ENCODE measurements around the gene ATP2A3.
"Not testable (repeated sequence)": the region's sequence is repeated elsewhere in the genome, so short reads cannot be mapped to it uniquely, and the experiment has no call there.

ATP2A3 gene

GRCh38 chr17:3956327-3956957 lies 7.8 kb downstream of the ATP2A3 start:
- no peak for DNase-seq (ENCODE audit: low read depth in 2 of 2)

DNA sequence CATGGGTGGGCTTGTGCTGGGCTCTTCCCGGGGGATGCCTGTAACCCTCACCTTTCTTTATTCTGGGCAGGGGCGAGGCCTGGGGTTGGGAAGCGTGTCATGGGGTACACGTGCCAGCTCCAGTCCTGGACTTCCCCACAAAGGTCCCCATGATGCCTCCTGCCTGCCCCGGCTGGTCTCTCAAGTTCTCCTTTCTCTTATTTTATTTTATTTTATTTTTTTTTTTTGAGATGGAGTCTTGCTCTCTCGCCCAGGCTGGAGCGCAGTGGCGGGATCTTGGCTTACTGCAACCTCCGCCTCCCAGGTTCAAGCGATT lies 8.6 kb downstream of the ATP2A3 start:
- DNase-seq (ENCODE audit: low read depth in 2 of 2), result no peak

- DNase-seq (ENCODE audit: low read depth in 2 of 2), result no peak
Measured at GRCh38 chr17:3954976-3955672, 9.1 kb downstream of the ATP2A3 start.

GRCh38 chr17:3954086-3954485 lies 10.2 kb downstream of the ATP2A3 start:
- no peak for DNase-seq (ENCODE audit: low read depth in 2 of 2)

GRCh38 chr17:3953542-3953941 lies 10.7 kb downstream of the ATP2A3 start:
- no peak for DNase-seq (ENCODE audit: low read depth in 2 of 2)

DNA sequence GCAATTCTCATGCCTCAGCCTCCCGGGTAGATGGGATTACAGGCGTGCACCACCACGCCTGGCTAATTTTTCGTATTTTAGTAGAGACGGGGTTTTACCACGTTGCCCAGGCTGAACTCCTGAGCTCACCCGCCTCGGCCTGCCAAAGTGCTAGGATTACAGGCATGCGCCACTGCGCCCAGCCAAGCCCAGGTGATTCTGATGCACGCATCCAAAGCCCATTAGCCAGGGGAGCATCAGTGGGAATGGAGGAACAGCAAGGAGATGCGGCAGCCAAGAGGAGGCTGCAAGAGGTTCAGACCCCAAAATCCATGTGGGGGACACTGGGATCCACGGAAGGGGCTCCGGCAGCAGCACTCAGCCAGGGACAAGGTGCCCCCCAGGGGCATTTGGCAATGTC lies 12.1 kb downstream of the ATP2A3 start:
- DNase-seq (ENCODE audit: low read depth in 2 of 2), result no peak

- no peak for DNase-seq (ENCODE audit: low read depth in 2 of 2)
Measured at GRCh38 chr17:3951420-3951819, 12.8 kb downstream of the ATP2A3 start.

DNA sequence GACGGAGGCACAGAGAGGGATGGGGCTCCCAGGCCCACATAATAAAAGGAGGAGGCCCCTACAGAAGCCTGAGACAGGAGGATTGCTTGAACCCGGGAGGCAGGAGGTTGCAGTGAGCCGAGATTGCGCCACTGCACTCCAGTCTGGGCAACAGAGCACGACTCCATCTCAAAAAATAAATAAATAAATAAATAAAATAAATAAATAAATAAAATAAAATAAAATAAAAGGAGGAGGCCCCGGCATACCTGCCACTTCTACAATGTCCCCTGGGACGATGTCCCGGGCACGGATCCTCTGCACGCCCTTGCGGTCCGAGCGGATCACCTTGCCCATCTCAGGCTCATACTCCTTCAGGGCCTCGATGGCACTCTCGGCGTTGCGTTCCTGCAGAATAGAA lies 13.2 kb downstream of the ATP2A3 start:
- no peak for DNase-seq (ENCODE audit: low read depth in 2 of 2)

DNA sequence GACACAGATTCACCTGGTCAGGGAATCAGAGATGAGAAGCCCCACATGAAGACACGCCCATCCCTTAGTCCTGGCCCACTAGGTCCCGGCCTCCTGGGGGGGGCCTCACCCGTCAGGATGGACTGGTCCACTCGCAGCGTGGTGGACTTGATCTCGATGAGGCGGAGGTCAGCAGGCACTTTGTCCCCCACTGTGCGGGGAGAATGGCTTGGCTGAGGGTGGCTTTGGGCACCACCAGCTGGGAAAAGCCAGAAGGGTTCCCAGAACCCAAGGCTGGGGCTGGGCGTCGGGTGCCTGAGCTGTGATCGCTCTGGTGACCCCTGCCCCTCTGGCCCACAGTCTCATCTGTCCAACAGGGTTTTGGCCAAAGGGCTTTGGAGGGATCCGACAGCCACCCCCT lies 13.7 kb downstream of the ATP2A3 start:
- DNase-seq (ENCODE audit: low read depth in 2 of 2), result no peak

DNA sequence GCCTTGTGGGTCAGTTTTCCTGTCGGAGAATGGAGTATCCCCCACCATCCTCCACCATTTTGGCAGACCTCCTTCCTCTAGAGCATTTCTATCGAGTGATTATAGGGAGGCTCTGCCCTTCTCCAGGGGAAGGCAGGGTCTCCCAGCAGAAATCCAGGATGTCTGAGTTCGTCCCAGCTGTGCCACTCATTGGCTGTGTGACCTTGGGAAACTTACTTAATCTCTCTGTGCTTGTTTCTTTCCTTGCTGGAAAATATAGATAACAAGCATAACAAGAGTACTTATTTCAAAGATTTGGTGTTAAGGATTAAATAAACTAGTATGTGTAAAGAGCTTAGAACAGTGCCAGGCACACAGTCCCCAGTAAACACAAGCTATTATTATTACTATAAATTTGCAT lies 14.8 kb downstream of the ATP2A3 start:
- no peak for DNase-seq (ENCODE audit: low read depth in 2 of 2)

GRCh38 chr17:3948551-3948950 lies 15.7 kb downstream of the ATP2A3 start:
- DNase-seq (ENCODE audit: low read depth in 2 of 2), result not testable (repeated sequence)

DNA sequence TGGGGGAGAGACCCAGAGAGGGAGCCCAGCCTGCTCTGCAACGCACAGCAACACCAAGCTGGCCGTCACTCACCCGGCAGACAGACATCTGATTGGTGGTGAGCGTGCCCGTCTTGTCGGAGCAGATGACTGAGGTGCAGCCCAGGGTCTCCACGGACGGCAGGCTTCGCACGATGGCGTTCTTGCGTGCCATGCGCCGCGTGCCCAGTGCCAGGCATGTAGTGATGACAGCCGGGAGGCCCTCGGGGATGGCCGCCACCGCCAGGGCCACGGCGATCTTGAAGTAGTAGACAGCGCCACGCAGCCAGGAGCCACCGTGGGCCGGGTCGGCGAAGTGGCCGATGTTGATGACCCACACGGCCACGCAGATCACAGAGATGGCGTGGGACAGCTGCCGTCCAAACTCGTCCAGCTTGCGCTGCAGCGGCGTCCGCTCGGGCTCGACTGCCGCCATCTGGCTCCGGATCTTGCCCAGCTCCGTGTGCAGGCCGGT lies 16.9 kb downstream of the ATP2A3 start:
- no peak for DNase-seq (ENCODE audit: low read depth in 2 of 2)

DNA sequence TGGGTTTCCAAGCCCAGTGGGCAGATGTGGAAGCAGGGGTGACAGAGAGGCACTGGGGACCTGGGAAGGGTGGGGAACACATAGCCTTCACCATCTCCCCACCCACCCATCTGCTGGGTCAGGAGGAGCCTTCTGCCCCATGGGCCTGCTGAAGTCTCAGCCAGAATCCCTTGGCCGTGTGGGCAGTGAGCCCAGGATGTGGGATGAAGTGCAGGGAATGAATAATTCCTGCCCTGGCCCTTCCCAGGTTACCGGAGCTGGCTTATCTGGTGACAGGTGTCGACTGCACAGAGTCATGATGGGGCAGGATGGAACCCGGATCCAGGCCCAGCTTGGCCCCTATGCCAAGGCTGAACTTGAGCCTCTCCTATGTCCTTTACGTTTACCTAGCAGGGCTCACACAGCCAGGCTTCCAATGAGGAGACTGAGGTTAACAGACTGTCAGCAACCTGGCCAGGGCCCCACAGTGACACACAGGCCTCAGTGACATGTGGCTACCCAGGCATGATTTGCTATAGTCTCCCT lies 17.5 kb downstream of the ATP2A3 start:
- DNase-seq (ENCODE audit: low read depth in 2 of 2), result no peak

DNA sequence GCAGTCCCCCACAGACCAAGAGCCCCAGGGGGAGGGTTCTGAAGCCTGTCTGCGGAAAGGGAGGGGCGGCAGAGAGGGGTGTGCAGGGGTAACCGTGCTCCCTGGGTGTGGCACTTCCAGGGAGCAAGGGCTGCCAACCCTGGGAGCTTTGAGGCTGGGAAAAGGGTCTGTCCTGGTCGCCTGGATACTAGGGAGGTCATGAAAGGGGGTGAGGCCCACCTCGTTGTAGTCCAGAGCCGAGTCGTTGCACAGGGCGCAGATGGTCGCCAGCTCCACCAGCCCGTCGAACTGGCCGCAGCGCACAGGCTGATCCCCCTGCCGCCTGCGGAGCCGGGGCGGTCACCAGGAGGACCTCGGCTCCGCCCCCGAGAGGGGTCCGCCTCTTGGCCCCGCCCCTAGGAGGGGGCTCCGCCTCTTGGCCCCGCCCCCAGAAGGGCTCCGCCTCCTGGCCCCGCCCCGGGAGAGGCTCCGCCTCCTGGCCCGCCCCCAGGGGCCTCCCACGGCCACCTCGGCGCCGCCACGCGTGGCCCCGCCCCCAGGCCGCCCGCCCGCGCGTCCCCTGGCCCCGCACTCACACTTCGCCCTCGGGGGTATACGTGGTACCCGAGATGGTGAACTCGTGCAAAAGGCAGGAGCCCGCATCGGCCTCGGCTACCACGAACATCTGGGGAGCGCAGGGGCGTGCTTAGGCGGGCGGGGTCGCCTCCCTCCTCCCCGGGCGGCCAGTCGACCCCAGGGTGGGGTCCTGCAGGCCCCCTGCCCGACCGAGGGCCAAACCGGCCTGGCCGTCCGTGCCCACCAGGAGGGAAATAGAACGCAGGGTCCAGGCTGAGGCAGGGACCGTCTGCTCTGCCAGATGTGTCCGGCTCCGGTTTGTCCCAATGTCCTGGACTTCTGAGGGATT lies 19.5 kb downstream of the ATP2A3 start:
- DNase-seq (ENCODE audit: low read depth in 2 of 2), result peak in 1 of 2 donors; percentile 46

DNA sequence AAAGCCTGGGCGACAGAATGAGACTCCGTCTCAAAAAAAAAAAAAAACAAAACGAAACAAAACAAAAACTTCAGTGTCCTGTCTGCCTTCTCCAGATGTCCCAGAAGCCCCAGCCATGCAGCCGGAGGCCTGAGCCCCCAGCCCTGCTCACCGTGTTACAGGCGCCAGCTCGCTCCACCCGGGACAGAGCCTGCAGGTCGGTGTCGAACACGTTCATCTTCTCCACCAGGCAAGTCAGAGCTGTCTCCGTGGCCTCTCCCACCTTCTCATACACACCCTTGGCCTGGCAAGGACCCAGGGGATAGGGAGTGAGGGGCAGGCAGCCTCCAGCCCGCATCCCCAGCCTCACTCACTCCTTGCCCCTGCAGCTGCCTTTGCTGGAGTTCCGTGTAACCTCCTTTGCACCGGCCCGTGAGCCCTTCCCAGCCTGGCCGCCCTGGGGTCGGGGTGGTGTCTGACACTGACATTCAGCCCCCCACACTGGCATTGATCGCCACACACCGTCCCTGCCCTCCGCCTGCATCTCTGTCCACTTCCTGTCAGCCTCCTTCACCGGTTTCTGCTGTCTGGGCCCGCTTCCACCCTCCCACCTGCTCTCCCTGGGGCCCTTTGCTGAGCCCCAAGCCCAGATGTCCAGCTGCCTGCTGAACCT lies 20.9 kb downstream of the ATP2A3 start:
- DNase-seq (ENCODE audit: low read depth in 2 of 2), result no peak

GRCh38 chr17:3940965-3941698 lies 23.1 kb downstream of the ATP2A3 start:
- no peak for DNase-seq (ENCODE audit: low read depth in 2 of 2)

GRCh38 chr17:3937359-3937758 lies 26.9 kb downstream of the ATP2A3 start:
- DNase-seq (ENCODE audit: low read depth in 2 of 2), result no peak

DNA sequence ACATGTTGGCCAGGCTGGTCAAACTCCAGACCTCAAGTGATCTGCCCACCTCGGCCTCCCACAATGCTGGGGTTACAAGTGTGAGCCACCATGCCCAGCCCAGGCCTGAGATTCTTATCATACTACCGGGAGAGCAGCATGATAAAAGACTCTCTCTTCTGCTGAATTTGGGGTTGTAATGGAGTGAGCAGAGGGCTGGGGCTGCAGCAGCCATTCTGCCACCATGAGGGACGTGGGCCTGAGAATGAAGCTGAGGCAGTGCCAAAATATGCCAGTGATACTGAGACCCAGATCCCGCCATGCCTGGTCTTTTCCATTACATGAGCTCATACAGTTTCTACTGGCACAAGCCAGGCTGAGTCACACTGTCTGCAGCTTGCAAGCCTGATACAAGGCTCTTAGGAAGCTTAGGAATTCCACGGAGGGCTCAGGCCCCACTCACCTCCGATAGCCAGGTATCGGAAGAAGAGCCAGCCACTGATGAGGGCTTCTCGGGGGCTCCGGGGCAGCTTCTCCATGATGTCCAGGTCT lies 28.3 kb downstream of the ATP2A3 start:
- no peak for DNase-seq (ENCODE audit: low read depth in 2 of 2)

- no peak for DNase-seq (ENCODE audit: low read depth in 2 of 2)
Measured at GRCh38 chr17:3935140-3935542, 29.1 kb downstream of the ATP2A3 start.

- DNase-seq (ENCODE audit: low read depth in 2 of 2), result no peak
Measured at GRCh38 chr17:3929764-3930163, 34.5 kb downstream of the ATP2A3 start.

- DNase-seq (ENCODE audit: low read depth in 2 of 2), result no peak
Measured at GRCh38 chr17:3929181-3929580, 35.1 kb downstream of the ATP2A3 start.

Data from stimulated activated CD4-positive, alpha-beta T cell treated with anti-CD3 and anti-CD28 coated beads, Interleukin-4, amount 100 ng/mL, for 48 hours (primary cell).